Measurements from ENCODE around the gene STYXL1.

Gene STYXL1

GRCh38 chr7:75991531-75992082 lies 56.2 kb downstream of the STYXL1 start:
- no peak for DNase-seq

- DNase-seq, result no peak
Measured at GRCh38 chr7:75989500-75990388, 58.1 kb downstream of the STYXL1 start.

GRCh38 chr7:75988568-75989499 lies 59.0 kb downstream of the STYXL1 start:
- no peak for DNase-seq

GRCh38 chr7:75987805-75988567 lies 59.8 kb downstream of the STYXL1 start:
- DNase-seq, result no peak

GRCh38 chr7:75987026-75987804 lies 60.6 kb downstream of the STYXL1 start:
- DNase-seq, result no peak

GRCh38 chr7:75986147-75986781 lies 61.5 kb downstream of the STYXL1 start:
- no peak for DNase-seq

- no peak for DNase-seq
Measured at GRCh38 chr7:75985518-75986146, 62.2 kb downstream of the STYXL1 start.

GRCh38 chr7:75985009-75985517 lies 62.7 kb downstream of the STYXL1 start:
- no peak for DNase-seq

GRCh38 chr7:75984130-75985008 lies 63.4 kb downstream of the STYXL1 start:
- no peak for DNase-seq

- DNase-seq, result no peak
Measured at GRCh38 chr7:75983471-75984129, 64.2 kb downstream of the STYXL1 start.

- no peak for DNase-seq
Measured at GRCh38 chr7:75982306-75983064, 65.3 kb downstream of the STYXL1 start.

- DNase-seq, result no peak
Measured at GRCh38 chr7:75981453-75982305, 66.1 kb downstream of the STYXL1 start.

GRCh38 chr7:75981203-75981452 lies 66.7 kb downstream of the STYXL1 start:
- no peak for DNase-seq

- no peak for DNase-seq
Measured at GRCh38 chr7:75980430-75981202, 67.2 kb downstream of the STYXL1 start.

- DNase-seq, result no peak
Measured at GRCh38 chr7:75979759-75980429, 67.9 kb downstream of the STYXL1 start.

GRCh38 chr7:75977743-75978142 lies 70.1 kb downstream of the STYXL1 start:
- no peak for DNase-seq
